GM18870 (cell line): ENCODE measurements around the gene MED17.
"Not testable (repeated sequence)": the region's sequence is repeated elsewhere in the genome, so short reads cannot be mapped to it uniquely, and the experiment has no call there.

Source experiments
- ATAC-seq: cut with Tn5 transposase; IDR thresholded peaks from one replicate; pipeline ENCODE4 v1.9.1; 2021; ENCODE audit warnings: moderate library complexity; ENCODE audit not compliant: unreplicated experiment

Gene MED17

GRCh38 chr11:93784145-93784934 is at the start of gene MED17:
TSS of gene MED17 (plus strand) at chr11:93784282. CDS start at chr11:93784514, 232 bp downstream.
- ATAC-seq = peak; percentile 93

- no peak for ATAC-seq
These were observed 49.5 kb upstream of the MED17 start for GRCh38 chr11:93734427-93735222.

GRCh38 chr11:93735627-93736026 is 48.5 kb upstream of the MED17 start:
- no peak for ATAC-seq

- ATAC-seq = no peak
These were observed 48.0 kb upstream of the MED17 start for GRCh38 chr11:93736129-93736528.

- ATAC-seq = no peak
These were observed 46.0 kb upstream of the MED17 start for GRCh38 chr11:93737904-93738612.

- ATAC-seq = no peak
These were observed 45.4 kb upstream of the MED17 start for GRCh38 chr11:93738647-93739081.

GRCh38 chr11:93740031-93740729 is 43.9 kb upstream of the MED17 start:
- no peak for ATAC-seq

GRCh38 chr11:93740730-93741093 is 43.4 kb upstream of the MED17 start:
- ATAC-seq = peak; percentile 24

GRCh38 chr11:93741094-93741881 is 42.8 kb upstream of the MED17 start, which contains the start of the genes C11orf54 and TAF1D:
TSS of gene C11orf54 (plus strand) at chr11:93741672. CDS start at chr11:93747394, 5,722 bp downstream.
TSS of gene TAF1D (minus strand) at chr11:93741495. CDS start at chr11:93739304, 2,191 bp downstream.
- ATAC-seq = peak; percentile 81

- peak; percentile 8 for ATAC-seq
These were observed 42.2 kb upstream of the MED17 start for GRCh38 chr11:93741882-93742226.

GRCh38 chr11:93743291-93743690 is 40.8 kb upstream of the MED17 start:
- no peak for ATAC-seq

GRCh38 chr11:93744669-93745004 is 39.4 kb upstream of the MED17 start:
- ATAC-seq = no peak

- ATAC-seq = not testable (repeated sequence)
These were observed 38.9 kb upstream of the MED17 start for GRCh38 chr11:93745005-93745755.

- no peak for ATAC-seq
These were observed 38.0 kb upstream of the MED17 start for GRCh38 chr11:93746101-93746500.

- peak; percentile 87 for ATAC-seq
These were observed 37.0 kb upstream of the MED17 start for GRCh38 chr11:93747122-93747521.

- ATAC-seq = no peak
These were observed 33.1 kb upstream of the MED17 start for GRCh38 chr11:93751001-93751400.

- ATAC-seq = no peak
These were observed 30.8 kb upstream of the MED17 start for GRCh38 chr11:93753241-93753640.

- no peak for ATAC-seq
These were observed 27.3 kb upstream of the MED17 start for GRCh38 chr11:93756748-93757147.

GRCh38 chr11:93757301-93757700 is 26.8 kb upstream of the MED17 start:
- ATAC-seq = no peak
